HepG2 (cell line): ENCODE data around the gene PSMC2. TPM values are rescaled to one million over a fixed set of nuclear protein-coding genes. Genes with fewer than 3 reads are reported as not detected.

Experiments used
- ARNT2 ChIP-seq: sonication (generic); formaldehyde crosslinking; IDR thresholded peaks from 2 replicates; pipeline ENCODE4 v1.8.0; 2022; ENCODE audit warnings: mild to moderate bottlenecking, low read depth, missing genetic modification reagents, moderate library complexity
- FOXA1 ChIP-seq, 2 experiments: fragments of 450-650 bp in 1 of 2; sonication (generic) in 1 of 2; formaldehyde crosslinking in 1 of 2; IDR thresholded peaks; 2 replicates each; pipeline versions ENCODE4 v1.4.0 to v1.6.1; 2016 to 2020; ENCODE audit warnings: missing genetic modification reagents in 1 of 2
- FOXO1 ChIP-seq: sonication (generic); formaldehyde crosslinking; IDR thresholded peaks from 2 replicates; pipeline ENCODE4 v1.4.0; 2020; ENCODE audit warnings: missing genetic modification reagents
- GTF3A ChIP-seq: sonication (generic); formaldehyde crosslinking; conservative IDR thresholded peaks from 2 replicates; pipeline ENCODE4 v1.4.0; 2020; ENCODE audit warnings: mild to moderate bottlenecking, missing genetic modification reagents
- HNF4A ChIP-seq: sonication (generic); formaldehyde crosslinking; IDR thresholded peaks from 2 replicates; pipeline ENCODE4 v1.4.0; 2020; ENCODE audit warnings: missing genetic modification reagents
- HNF4G ChIP-seq, 2 experiments: sonication (generic) in 1 of 2; formaldehyde crosslinking in 1 of 2; IDR thresholded peaks; 2 replicates each; pipeline versions ENCODE4 v1.4.0 to v1.6.1; 2011 to 2020; ENCODE audit warnings: borderline replicate concordance in 2 of 2, low read depth in 2 of 2, mild to moderate bottlenecking in 2 of 2, low read length in 1 of 2, missing genetic modification reagents in 1 of 2, moderate library complexity in 1 of 2
- KDM1A ChIP-seq: IDR thresholded peaks from 2 replicates; pipeline ENCODE4 v1.6.1; 2016; ENCODE audit warnings: missing compliant biosample characterization
- KLF6 ChIP-seq: IDR thresholded peaks from 2 replicates; pipeline ENCODE4 v1.8.0; 2016; ENCODE audit warnings: missing biosample characterization, missing genetic modification reagents
- KMT2B ChIP-seq: IDR thresholded peaks from 2 replicates; pipeline ENCODE4 v1.6.1; 2016; ENCODE audit warnings: missing genetic modification reagents, missing compliant biosample characterization
- NR2F6 ChIP-seq, 2 experiments: IDR thresholded peaks; 2 replicates each; pipeline ENCODE4 v1.6.1; 2016; ENCODE audit warnings: antibody characterized with exemption in 1 of 2, mild to moderate bottlenecking in 1 of 2
- POGZ ChIP-seq: sonication (generic); formaldehyde crosslinking; IDR thresholded peaks from 2 replicates; pipeline ENCODE4 v1.4.0; 2020; ENCODE audit warnings: mild to moderate bottlenecking, missing genetic modification reagents
- RARA ChIP-seq: IDR thresholded peaks from 2 replicates; pipeline ENCODE4 v1.6.1; 2016; ENCODE audit warnings: missing genetic modification reagents, missing compliant biosample characterization
- RXRB ChIP-seq: IDR thresholded peaks from 2 replicates; pipeline ENCODE4 v1.6.1; 2016; ENCODE audit warnings: borderline replicate concordance, missing genetic modification reagents, missing compliant biosample characterization
- TCF7L2 ChIP-seq: IDR thresholded peaks from 2 replicates; pipeline ENCODE4 v1.6.1; 2011; ENCODE audit warnings: mild to moderate bottlenecking, low read depth, low read length, moderate library complexity
- TEAD3 ChIP-seq: optimal IDR thresholded peaks from 2 replicates; pipeline ENCODE3; 2016; ENCODE audit warnings: borderline replicate concordance
- ZKSCAN8 ChIP-seq: IDR thresholded peaks from 2 replicates; pipeline ENCODE4 v1.6.1; 2016; ENCODE audit warnings: borderline replicate concordance, missing genetic modification reagents, missing compliant biosample characterization
- ZNF3 ChIP-seq: IDR thresholded peaks from 2 replicates; pipeline ENCODE4 v1.7.0; 2017; ENCODE audit warnings: inconsistent platforms
- ZNF335 ChIP-seq: sonication (generic); formaldehyde crosslinking; IDR thresholded peaks from 2 replicates; pipeline ENCODE4 v1.4.0; 2020; ENCODE audit warnings: missing genetic modification reagents
- ZNF550 ChIP-seq: sonication (generic); formaldehyde crosslinking; IDR thresholded peaks from 2 replicates; pipeline ENCODE4 v1.4.0; 2020; ENCODE audit warnings: mild to moderate bottlenecking, missing genetic modification reagents, borderline replicate concordance
- ZNF7 ChIP-seq: IDR thresholded peaks from 2 replicates; pipeline ENCODE4 v1.6.1; 2016; ENCODE audit warnings: missing biosample characterization, missing genetic modification reagents
- ZSCAN31 ChIP-seq: sonication (generic); formaldehyde crosslinking; IDR thresholded peaks from 2 replicates; pipeline ENCODE4 v1.5.0; 2020; ENCODE audit warnings: low read depth, mild to moderate bottlenecking, missing genetic modification reagents
- ZZZ3 ChIP-seq: sonication (generic); formaldehyde crosslinking; IDR thresholded peaks from 2 replicates; pipeline ENCODE4 v1.4.0; 2020; ENCODE audit warnings: missing genetic modification reagents, mild to moderate bottlenecking, borderline replicate concordance
- polyA plus RNA-seq, 8 experiments: library from polyadenylated mRNA; depleted of rRNA in 3 of 8; stranded (reverse) in 7 of 8; unstranded in 1 of 8; fragments of >200 nt; fragmentation: Illumina TruSeq in 4 of 8; extraction: Trizol in 4 of 8; gene quantifications; 2 replicates each; pipeline versions ENCODE4 v1.2.1 to v1.2.3, GENCODE V29; 2011 to 2016; ENCODE audit warnings: low read depth in 4 of 8, missing spikeins in 1 of 8, mixed read lengths in 1 of 8; ENCODE audit not compliant: insufficient read depth in 1 of 8
- total RNA-seq, 5 experiments: library from RNA; depleted of rRNA; stranded (reverse); fragments of >200 nt; fragmentation: Illumina TruSeq; extraction: Trizol; gene quantifications; 2 replicates each; pipeline ENCODE4 v1.2.3, GENCODE V29; 2016; ENCODE audit warnings: low read depth in 1 of 5
- TF ChIP-seq, protein P1 (sequence below): sonication (generic); formaldehyde crosslinking; IDR thresholded peaks from 2 replicates; pipeline ENCODE4 v1.5.0; 2020; ENCODE audit warnings: mild to moderate bottlenecking, missing genetic modification reagents, borderline replicate concordance
- TF ChIP-seq, protein P2 (sequence below): IDR thresholded peaks from 2 replicates; pipeline ENCODE4 v1.6.1; 2016; ENCODE audit warnings: low read depth

The PSMC2 gene
- total and polyA plus RNA-seq, 2 of the 13 experiments (the other 11 are each of a cell fraction or from before 2014, with no cell fraction given): 89.9 to 181 TPM

DNA sequence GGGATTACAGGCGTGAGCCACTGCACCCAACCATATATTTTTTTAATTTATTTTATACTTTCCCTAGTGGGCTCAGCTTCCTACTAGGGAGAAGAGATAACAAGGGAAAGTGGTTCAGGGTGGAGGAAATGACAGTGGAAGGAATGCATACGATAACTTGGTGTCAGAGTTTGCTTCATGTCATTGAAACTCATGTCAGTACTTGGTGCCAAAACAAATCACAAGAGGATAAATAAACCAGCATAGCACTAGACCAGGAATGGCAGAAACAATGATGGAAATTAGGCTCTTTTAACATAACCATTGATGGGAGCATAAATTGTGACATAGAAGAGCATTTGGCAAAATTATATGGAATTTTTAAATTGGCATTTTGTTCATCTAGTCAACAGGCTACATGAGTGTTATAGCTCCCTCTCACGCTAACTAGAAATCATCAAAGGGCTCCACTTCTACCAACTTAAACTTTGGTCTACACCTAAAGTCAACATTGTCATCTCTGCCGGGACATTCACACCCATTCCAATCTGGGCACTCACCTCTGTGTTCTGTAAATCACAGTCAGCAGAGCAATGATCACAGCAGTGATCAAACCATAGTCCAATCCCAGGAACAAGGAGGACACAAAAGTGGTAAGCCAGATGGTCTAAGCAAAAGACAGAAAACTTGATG lies 41.2 kb downstream of the PSMC2 start (continued):
- TF ChIP-seq, protein P1, sequence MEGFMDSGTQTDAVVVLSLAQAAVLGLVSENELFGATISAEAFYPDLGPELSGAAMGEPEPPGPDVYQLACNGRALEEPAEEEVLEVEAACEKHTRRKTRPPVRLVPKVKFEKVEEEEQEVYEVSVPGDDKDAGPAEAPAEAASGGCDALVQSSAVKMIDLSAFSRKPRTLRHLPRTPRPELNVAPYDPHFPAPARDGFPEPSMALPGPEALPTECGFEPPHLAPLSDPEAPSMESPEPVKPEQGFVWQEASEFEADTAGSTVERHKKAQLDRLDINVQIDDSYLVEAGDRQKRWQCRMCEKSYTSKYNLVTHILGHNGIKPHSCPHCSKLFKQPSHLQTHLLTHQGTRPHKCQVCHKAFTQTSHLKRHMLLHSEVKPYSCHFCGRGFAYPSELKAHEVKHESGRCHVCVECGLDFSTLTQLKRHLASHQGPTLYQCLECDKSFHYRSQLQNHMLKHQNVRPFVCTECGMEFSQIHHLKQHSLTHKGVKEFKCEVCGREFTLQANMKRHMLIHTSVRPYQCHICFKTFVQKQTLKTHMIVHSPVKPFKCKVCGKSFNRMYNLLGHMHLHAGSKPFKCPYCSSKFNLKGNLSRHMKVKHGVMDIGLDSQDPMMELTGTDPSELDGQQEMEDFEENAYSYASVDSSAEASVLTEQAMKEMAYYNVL (CRISPR knock-in tag): no peak; the same call in 1 of the 2 replicates
- 0 out of 2 replicates have a peak, but pooled peaks have one; percentile 26 for TF ChIP-seq ZNF7
- TF ChIP-seq ARNT2 (CRISPR knock-in tag): no peak
- peak; percentile 72 for TF ChIP-seq POGZ (CRISPR knock-in tag)
- TF ChIP-seq ZNF335 (CRISPR knock-in tag): no peak
- peak; percentile 79; the same call in 1 of the 2 replicates for TF ChIP-seq RXRB (CRISPR knock-in tag)
- 0 out of 2 replicates have a peak, but pooled peaks have one; percentile 7 for TF ChIP-seq NR2F6 (IDR thresholded peaks at IDR 0.05)
- peak; percentile 55 for TF ChIP-seq NR2F6 (CRISPR knock-in tag; IDR thresholded peaks at IDR 0.05)
- TF ChIP-seq FOXA1 (IDR thresholded peaks at IDR 0.05): peak; percentile 74
- TF ChIP-seq FOXA1 (CRISPR knock-in tag; IDR thresholded peaks at IDR 0.05): peak; percentile 83
- no peak for TF ChIP-seq KMT2B
- peak; percentile 75; the same call in 1 of the 2 replicates for TF ChIP-seq FOXO1 (CRISPR knock-in tag)
- TF ChIP-seq, protein P2, sequence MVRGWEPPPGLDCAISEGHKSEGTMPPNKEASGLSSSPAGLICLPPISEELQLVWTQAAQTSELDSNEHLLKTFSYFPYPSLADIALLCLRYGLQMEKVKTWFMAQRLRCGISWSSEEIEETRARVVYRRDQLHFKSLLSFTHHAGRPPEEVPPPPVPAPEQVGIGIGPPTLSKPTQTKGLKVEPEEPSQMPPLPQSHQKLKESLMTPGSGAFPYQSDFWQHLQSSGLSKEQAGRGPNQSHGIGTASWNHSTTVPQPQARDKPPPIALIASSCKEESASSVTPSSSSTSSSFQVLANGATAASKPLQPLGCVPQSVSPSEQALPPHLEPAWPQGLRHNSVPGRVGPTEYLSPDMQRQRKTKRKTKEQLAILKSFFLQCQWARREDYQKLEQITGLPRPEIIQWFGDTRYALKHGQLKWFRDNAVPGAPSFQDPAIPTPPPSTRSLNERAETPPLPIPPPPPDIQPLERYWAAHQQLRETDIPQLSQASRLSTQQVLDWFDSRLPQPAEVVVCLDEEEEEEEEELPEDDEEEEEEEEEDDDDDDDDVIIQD (CRISPR knock-in tag): peak; percentile 55; the same call in 1 of the 2 replicates
- 0 out of 2 replicates have a peak, but pooled peaks have one; percentile 45 for TF ChIP-seq ZNF3
- no peak for TF ChIP-seq GTF3A (CRISPR knock-in tag)
- 0 out of 2 replicates have a peak, but pooled peaks have one; percentile 28 for TF ChIP-seq ZSCAN31
- TF ChIP-seq HNF4G (IDR thresholded peaks at IDR 0.05; ENCODE audit: borderline replicate concordance, low read depth, low read length): peak; percentile 80
- no peak; the same call in 1 of the 2 replicates for TF ChIP-seq HNF4G (CRISPR knock-in tag; IDR thresholded peaks at IDR 0.05; ENCODE audit: borderline replicate concordance, low read depth)
- no peak for TF ChIP-seq ZZZ3 (CRISPR knock-in tag)
- TF ChIP-seq HNF4A (CRISPR knock-in tag): peak; percentile 93
- TF ChIP-seq TEAD3 (CRISPR knock-in tag): peak; percentile 70
- TF ChIP-seq KLF6 (CRISPR knock-in tag): 0 out of 2 replicates have a peak, but pooled peaks have one; percentile 55
- 0 out of 2 replicates have a peak, but pooled peaks have one; percentile 36 for TF ChIP-seq TCF7L2
- peak; percentile 52 for TF ChIP-seq RARA (CRISPR knock-in tag)
- TF ChIP-seq ZKSCAN8 (CRISPR knock-in tag): 0 out of 2 replicates have a peak, but pooled peaks have one; percentile 71
- no peak for TF ChIP-seq ZNF550 (CRISPR knock-in tag)
- 0 out of 2 replicates have a peak, but pooled peaks have one; percentile 74 for TF ChIP-seq KDM1A
